Adrenal gland (tissue), 5 donors: Measurements from ENCODE around the gene BCOR.

ENCODE experiments used
- CTCF ChIP-seq, 6 experiments: fragments of 450-650 bp in 4 of 6; fragments of 200-600 bp in 2 of 6; sonication (generic) in 1 of 6; IDR thresholded peaks; 1 replicate in 5 of 6; 2 replicates in 1 of 6; pipeline versions ENCODE4 v1.5.1 to v1.8.0; 2016 to 2021; ENCODE audit warnings: antibody characterized with exemption in 6 of 6, mild to moderate bottlenecking in 2 of 6, moderate library complexity in 1 of 6
- POLR2A ChIP-seq, 2 donors: fragments of 450-650 bp; IDR thresholded peaks; one replicate each; pipeline ENCODE4 v1.6.1; 2017; ENCODE audit warnings: antibody characterized with exemption in 2 of 2, mild to moderate bottlenecking in 2 of 2, moderate library complexity in 1 of 2
- donor health status: DM: no; HTN: no; CAD: no.

GRCh38 chrX:40074959-40075332 lies 22.8 kb downstream of the BCOR start:
- TF ChIP-seq CTCF (IDR thresholded peaks at IDR 0.05) (no peak), POLR2A (IDR thresholded peaks at IDR 0.05) (no peak)
